Stimulated activated CD8-positive, alpha-beta memory T cell treated with anti-CD3 and anti-CD28 coated beads, Interleukin-7, amount 100 ng/mL, for 48 hours (primary cell): ENCODE measurements around the gene ACTR3C.
A peak's percentile ranks its signal among the peaks of the same experiment; 100 is the strongest.
"Not testable (repeated sequence)": the region's sequence is repeated elsewhere in the genome, so short reads cannot be mapped to it uniquely, and the experiment has no call there.

ENCODE experiments used
- DNase-seq, 2 donors: peaks; one replicate each; pipeline ENCODE4 v3.0.0-alpha.2; 2020; ENCODE audit warnings: low read depth in 1 of 2; ENCODE audit errors: extremely low read depth in 1 of 2

Gene ACTR3C

GRCh38 chr7:150285849-150286754 is 37.2 kb downstream of the ACTR3C start:
- DNase-seq: not testable (repeated sequence)

GRCh38 chr7:150283608-150284007 is 39.7 kb downstream of the ACTR3C start:
- not testable (repeated sequence) for DNase-seq

GRCh38 chr7:150283111-150283510 is 40.2 kb downstream of the ACTR3C start:
- not testable (repeated sequence) for DNase-seq

- not testable (repeated sequence) for DNase-seq
Measured at GRCh38 chr7:150281681-150282403, 41.5 kb downstream of the ACTR3C start.

- DNase-seq: not testable (repeated sequence)
Measured at GRCh38 chr7:150278383-150278782, 45.0 kb downstream of the ACTR3C start.

GRCh38 chr7:150276132-150276695 is 47.1 kb downstream of the ACTR3C start:
- DNase-seq: peak in 1 of 2 donors; percentile 5

- DNase-seq: not testable (repeated sequence)
Measured at GRCh38 chr7:150271898-150272297, 51.4 kb downstream of the ACTR3C start.

- DNase-seq: not testable (repeated sequence)
Measured at GRCh38 chr7:150270101-150270824, 53.1 kb downstream of the ACTR3C start.

GRCh38 chr7:150268798-150269197 is 54.5 kb downstream of the ACTR3C start:
- DNase-seq: not testable (repeated sequence)

GRCh38 chr7:150268287-150268686 is 55.1 kb downstream of the ACTR3C start:
- not testable (repeated sequence) for DNase-seq

GRCh38 chr7:150266953-150267665 is 56.2 kb downstream of the ACTR3C start:
- not testable (repeated sequence) for DNase-seq

GRCh38 chr7:150262656-150263055 is 60.7 kb downstream of the ACTR3C start:
- not testable (repeated sequence) for DNase-seq

GRCh38 chr7:150247745-150248144 is 75.6 kb downstream of the ACTR3C start:
- DNase-seq: not testable (repeated sequence)

- DNase-seq: not testable (repeated sequence)
Measured at GRCh38 chr7:150245208-150245607, 78.1 kb downstream of the ACTR3C start.

- not testable (repeated sequence) for DNase-seq
Measured at GRCh38 chr7:150242935-150243334, 80.4 kb downstream of the ACTR3C start.

GRCh38 chr7:150225444-150225843 is 97.9 kb downstream of the ACTR3C start:
- DNase-seq: not testable (repeated sequence)

- not testable (repeated sequence) for DNase-seq
Measured at GRCh38 chr7:150222083-150222972, 101.0 kb downstream of the ACTR3C start.

- not testable (repeated sequence) for DNase-seq
Measured at GRCh38 chr7:150220673-150221181, 102.6 kb downstream of the ACTR3C start.
